HL-60 (cell line): Measurements from ENCODE around the gene ANKRD44.

Experiments
- DNase-seq, 2 experiments: peaks; one replicate each; pipeline ENCODE4 v3.0.0-alpha.2; 2010 to 2020; ENCODE audit warnings: low read depth in 1 of 2, low spot score in 1 of 2
- H3K27ac ChIP-seq: fragments of 250-450 bp; sonication (Bioruptor Pico); replicated peaks from 2 replicates; pipeline ENCODE4 v1.5.1; 2020; ENCODE audit warnings: mild to moderate bottlenecking, moderate library complexity
- H3K27me3 ChIP-seq: fragments of 250-450 bp; sonication (Bioruptor Pico); 2 replicates; pipeline ENCODE4 v1.5.1; 2021; ENCODE audit warnings: mild to moderate bottlenecking, moderate library complexity; ENCODE audit not compliant: insufficient read depth, poor library complexity, severe bottlenecking
- H3K4me3 ChIP-seq: replicated peaks from 2 replicates; pipeline ENCODE4 v1.5.1; 2011; ENCODE audit warnings: mild to moderate bottlenecking, control low read depth, low read length; ENCODE audit not compliant: insufficient read depth
- CTCF ChIP-seq: IDR thresholded peaks from one replicate; pipeline ENCODE4 v1.5.1; 2011; ENCODE audit warnings: low read length, control low read depth, inconsistent platforms; ENCODE audit not compliant: insufficient read depth
- GABPA ChIP-seq: IDR thresholded peaks from 2 replicates; pipeline ENCODE4 v1.6.1; 2012; ENCODE audit warnings: low read depth
- POLR2AphosphoS5 ChIP-seq: IDR thresholded peaks from 2 replicates; pipeline ENCODE4 v1.6.1; 2012; ENCODE audit warnings: low read depth
- REST ChIP-seq: IDR thresholded peaks from 2 replicates; pipeline ENCODE4 v1.6.1; 2012; ENCODE audit warnings: low read depth; ENCODE audit not compliant: insufficient replicate concordance
- SPI1 ChIP-seq: IDR thresholded peaks from 2 replicates; pipeline ENCODE4 v1.6.1; 2012; ENCODE audit warnings: low read depth, mild to moderate bottlenecking, borderline replicate concordance

ANKRD44 gene

GRCh38 chr2:197131558-197131855 lies 179.1 kb downstream of the ANKRD44 start:
- Histone ChIP-seq H3K27me3 (no peaks in the 10 kb centered on the region), H3K4me3 (no peak overlapping the region), H3K27ac (no peak overlapping the region)
- no peak for DNase-seq
- TF ChIP-seq POLR2AphosphoS5 = no peak
- TF ChIP-seq CTCF = no peak
- no peak for TF ChIP-seq SPI1
- no peak for TF ChIP-seq GABPA
- no peak for TF ChIP-seq REST

GRCh38 chr2:197130318-197130717 lies 180.3 kb downstream of the ANKRD44 start:
- TF ChIP-seq CTCF (no peak), GABPA (no peak), POLR2AphosphoS5 (no peak), REST (no peak), SPI1 (no peak)
- H3K4me3 ChIP-seq = no peak overlapping the region
- no peak for DNase-seq
- no peak overlapping the region for H3K27ac ChIP-seq
- no peaks in the 10 kb centered on the region for H3K27me3 ChIP-seq

GRCh38 chr2:197128897-197129296 lies 181.7 kb downstream of the ANKRD44 start:
- DNase-seq = no peak
- Histone ChIP-seq H3K27ac (no peak overlapping the region), H3K27me3 (no peaks in the 10 kb centered on the region), H3K4me3 (no peak overlapping the region)
- TF ChIP-seq CTCF = no peak
- no peak for TF ChIP-seq POLR2AphosphoS5
- no peak for TF ChIP-seq REST
- TF ChIP-seq SPI1 = no peak
- TF ChIP-seq GABPA = no peak
